HG03439 (cell line): ENCODE data around the gene WDR7.

Experiments
- ATAC-seq: cut with Tn5 transposase; IDR thresholded peaks from one replicate; pipeline ENCODE4 v1.9.1; 2021; ENCODE audit warnings: mild to moderate bottlenecking, moderate library complexity; ENCODE audit not compliant: unreplicated experiment

The WDR7 gene

GRCh38 chr18:56929886-56930285 is 278.7 kb downstream of the WDR7 start:
- no peak for ATAC-seq

GRCh38 chr18:56933472-56933871 is 282.3 kb downstream of the WDR7 start:
- ATAC-seq = no peak

GRCh38 chr18:56934131-56934530 is 283.0 kb downstream of the WDR7 start:
- ATAC-seq = no peak

GRCh38 chr18:56934906-56935305 is 283.7 kb downstream of the WDR7 start:
- ATAC-seq = no peak

- ATAC-seq = no peak
These were observed 284.4 kb downstream of the WDR7 start for GRCh38 chr18:56935434-56936040.

- ATAC-seq = no peak
These were observed 285.3 kb downstream of the WDR7 start for GRCh38 chr18:56936457-56936856.

GRCh38 chr18:56937874-56938430 is 286.8 kb downstream of the WDR7 start:
- no peak for ATAC-seq

- no peak for ATAC-seq
These were observed 294.3 kb downstream of the WDR7 start for GRCh38 chr18:56945171-56946083.

- no peak for ATAC-seq
These were observed 296.1 kb downstream of the WDR7 start for GRCh38 chr18:56947236-56947635.

GRCh38 chr18:56952026-56952425 is 300.9 kb downstream of the WDR7 start:
- ATAC-seq = no peak

- no peak for ATAC-seq
These were observed 302.5 kb downstream of the WDR7 start for GRCh38 chr18:56953428-56954198.

GRCh38 chr18:56955490-56955889 is 304.3 kb downstream of the WDR7 start:
- no peak for ATAC-seq

- no peak for ATAC-seq
These were observed 308.0 kb downstream of the WDR7 start for GRCh38 chr18:56959120-56959519.

GRCh38 chr18:56962322-56962721 is 311.2 kb downstream of the WDR7 start:
- no peak for ATAC-seq

GRCh38 chr18:56967035-56967434 is 315.9 kb downstream of the WDR7 start:
- no peak for ATAC-seq

- ATAC-seq = no peak
These were observed 322.3 kb downstream of the WDR7 start for GRCh38 chr18:56973487-56973886.

- ATAC-seq = no peak
These were observed 323.0 kb downstream of the WDR7 start for GRCh38 chr18:56974141-56974540.

- no peak for ATAC-seq
These were observed 324.1 kb downstream of the WDR7 start for GRCh38 chr18:56975276-56975675.

- no peak for ATAC-seq
These were observed 326.1 kb downstream of the WDR7 start for GRCh38 chr18:56977309-56977708.

GRCh38 chr18:56977771-56978170 is 326.6 kb downstream of the WDR7 start:
- no peak for ATAC-seq

- no peak for ATAC-seq
These were observed 329.0 kb downstream of the WDR7 start for GRCh38 chr18:56980151-56980550.
